HG03280 (cell line): Measurements from ENCODE around the gene NHP2.

Experiments used
- ATAC-seq: cut with Tn5 transposase; IDR thresholded peaks from one replicate; pipeline ENCODE4 v1.9.1; 2021; ENCODE audit warnings: mild to moderate bottlenecking, moderate library complexity; ENCODE audit not compliant: unreplicated experiment

Gene NHP2

DNA sequence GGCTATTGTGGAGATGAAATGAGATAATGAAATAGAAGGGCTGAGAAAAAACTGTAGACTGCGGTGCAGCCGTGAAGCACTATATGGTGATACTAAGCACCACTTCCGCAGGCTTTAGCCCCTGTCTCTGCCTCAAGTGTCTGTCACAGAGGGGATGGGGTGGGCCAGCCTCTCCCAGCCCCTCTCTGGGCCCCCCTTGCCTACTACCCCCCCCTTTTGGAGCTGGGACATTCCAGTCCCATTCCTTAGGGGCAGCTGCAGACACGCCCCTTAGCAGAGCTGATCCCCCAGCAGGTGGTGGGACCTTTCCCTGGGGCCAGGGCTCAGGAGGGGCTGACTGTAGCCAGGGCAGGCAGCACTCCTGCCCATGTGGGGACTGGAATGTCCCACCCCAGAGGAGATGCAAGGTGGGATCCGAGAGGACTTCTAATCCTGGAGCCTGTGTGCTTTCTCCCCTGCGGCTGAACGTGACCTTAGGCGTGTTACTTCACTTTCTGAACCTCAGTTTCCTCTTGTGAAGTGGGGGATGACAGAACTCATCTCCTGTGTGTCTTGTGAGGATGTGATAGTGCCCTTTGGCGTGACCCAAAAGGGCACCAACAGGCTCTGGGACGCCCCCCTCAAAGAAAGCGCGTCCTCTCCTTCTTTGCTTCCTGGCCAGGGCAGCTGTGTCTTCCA is 38.4 kb downstream of the NHP2 start:
- ATAC-seq, result no peak

DNA sequence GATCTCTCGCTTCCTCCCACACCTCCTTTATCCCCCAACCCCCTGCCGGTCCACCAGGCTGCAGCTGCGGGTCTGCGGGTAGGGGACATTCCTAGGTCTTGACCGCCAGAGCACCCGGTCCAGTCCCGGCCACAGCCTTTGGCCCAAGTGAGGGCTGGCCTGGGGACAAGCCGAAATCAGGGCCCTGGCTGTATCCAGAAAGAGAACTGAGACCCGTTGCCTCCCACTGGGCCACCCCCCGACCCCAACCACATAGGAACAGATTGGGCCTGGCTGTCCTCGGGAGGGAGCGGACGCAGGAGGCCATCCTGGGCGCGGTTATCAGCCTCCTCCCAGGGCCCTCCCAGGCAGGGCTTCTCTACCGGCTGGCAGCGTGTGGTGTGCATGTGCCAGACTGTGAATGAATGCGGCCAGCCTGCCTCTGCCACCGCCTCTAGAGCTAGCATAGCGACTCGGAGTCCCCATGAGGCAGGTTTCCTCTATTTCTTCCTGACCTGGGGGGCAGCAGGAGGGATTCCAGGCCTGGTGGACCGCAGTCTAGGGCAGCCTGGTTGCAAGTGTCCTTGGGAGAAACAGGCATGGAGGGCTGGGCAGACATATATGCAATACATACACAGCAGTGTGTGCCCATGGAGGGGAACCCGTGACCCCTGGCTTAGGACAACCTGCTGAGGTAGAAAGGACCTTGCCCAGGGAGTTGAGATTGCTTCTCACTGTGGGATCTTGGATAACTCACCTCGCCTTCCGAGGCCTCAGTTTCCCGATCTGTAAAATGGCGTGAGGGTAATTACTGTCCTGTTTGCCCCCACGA is 39.2 kb downstream of the NHP2 start:
- no peak for ATAC-seq

- peak; percentile 12 for ATAC-seq
These were observed 39.8 kb downstream of the NHP2 start for GRCh38 chr5:178113841-178114324.

GRCh38 chr5:178113141-178113787 is 40.4 kb downstream of the NHP2 start, which contains the start of gene N4BP3:
Gene N4BP3 (plus strand): TSS chr5:178113532. CDS start chr5:178119584, 6,052 bp downstream.
- peak; percentile 73 for ATAC-seq

DNA sequence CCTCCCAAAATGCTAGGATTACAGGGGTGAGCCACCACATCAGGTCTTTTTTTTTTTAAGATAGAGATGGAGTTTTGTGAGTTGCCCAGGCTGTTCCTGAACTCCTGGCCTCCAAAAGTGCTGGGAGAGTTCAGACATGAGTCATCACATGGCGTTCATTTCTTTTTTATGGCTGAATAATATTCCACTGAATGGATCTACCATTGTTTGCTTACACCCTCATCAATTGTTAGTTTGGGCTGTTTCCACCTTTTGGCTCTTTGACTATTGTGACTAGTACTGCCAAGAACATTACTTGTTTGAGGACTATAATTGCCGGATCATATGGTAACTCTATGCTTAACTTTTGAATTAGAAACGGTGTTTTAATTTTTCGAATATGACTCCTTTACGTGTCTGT is 41.1 kb downstream of the NHP2 start:
- ATAC-seq, result no peak

DNA sequence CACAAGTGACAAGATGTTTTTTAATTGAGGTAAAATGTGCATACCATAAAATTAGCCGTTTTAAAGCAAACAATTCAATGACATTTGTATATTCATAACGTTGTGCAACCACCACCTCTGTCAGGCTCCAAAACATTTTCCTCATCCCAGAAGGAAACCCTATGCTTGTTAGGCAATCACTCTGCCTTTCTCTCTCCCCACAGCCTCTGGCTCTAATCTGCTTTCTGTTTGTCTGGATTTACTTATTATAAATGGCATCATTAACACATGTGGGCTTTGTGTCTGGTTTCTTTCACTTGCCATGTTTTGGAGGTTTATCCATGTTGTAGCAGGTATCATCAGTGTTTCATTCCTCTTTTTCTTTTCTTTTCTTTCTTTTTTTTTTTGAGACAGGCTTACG is 41.8 kb downstream of the NHP2 start:
- no peak for ATAC-seq

DNA sequence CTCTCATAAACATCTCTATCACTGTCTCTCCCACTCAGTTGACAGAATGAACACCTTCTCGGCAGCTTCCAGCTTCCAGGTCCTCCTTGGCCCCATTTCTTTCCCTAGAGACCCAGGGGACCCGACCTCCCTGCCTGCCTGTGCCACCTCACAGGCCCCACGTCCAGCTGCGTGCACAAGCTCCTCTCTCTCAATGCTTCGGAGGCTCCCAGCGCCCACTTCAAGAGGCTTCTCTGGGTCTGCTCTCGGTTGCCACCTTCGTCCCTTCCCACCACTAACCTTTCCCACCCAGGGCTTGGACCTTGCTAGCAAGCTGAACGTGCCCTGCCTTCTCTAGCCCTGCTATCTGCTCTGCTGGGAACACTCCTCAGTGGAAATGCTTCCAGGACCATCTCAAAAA is 43.2 kb downstream of the NHP2 start:
- no peak for ATAC-seq

- ATAC-seq, result no peak
These were observed 44.7 kb downstream of the NHP2 start for GRCh38 chr5:178108966-178109365.

- ATAC-seq, result no peak
These were observed 45.2 kb downstream of the NHP2 start for GRCh38 chr5:178108446-178108845.

GRCh38 chr5:178107756-178108310 is 45.9 kb downstream of the NHP2 start:
- no peak for ATAC-seq

GRCh38 chr5:178106556-178107239 is 47.0 kb downstream of the NHP2 start:
- ATAC-seq, result no peak

- no peak for ATAC-seq
These were observed 47.6 kb downstream of the NHP2 start for GRCh38 chr5:178106086-178106485.

DNA sequence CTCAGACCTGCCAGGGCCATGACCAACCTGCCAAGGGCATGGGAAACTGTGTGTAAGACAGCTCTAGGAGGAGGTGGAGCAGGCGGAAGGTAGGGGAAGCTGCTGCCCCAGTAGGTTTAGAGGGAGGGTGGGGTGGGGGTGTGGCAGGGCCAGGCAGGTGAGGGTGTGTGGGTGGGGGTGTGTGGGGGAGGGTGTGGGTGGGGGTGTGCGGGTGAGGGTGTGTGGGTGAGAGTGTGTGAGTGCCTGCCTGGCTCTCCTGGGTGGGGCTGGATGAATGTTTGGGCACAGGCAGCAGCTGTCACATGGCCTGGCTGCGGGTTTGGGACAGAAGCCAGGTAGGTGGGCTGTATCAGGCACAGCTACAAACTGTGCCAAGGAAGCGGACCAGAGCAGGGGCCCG is 49.2 kb downstream of the NHP2 start:
- no peak for ATAC-seq

DNA sequence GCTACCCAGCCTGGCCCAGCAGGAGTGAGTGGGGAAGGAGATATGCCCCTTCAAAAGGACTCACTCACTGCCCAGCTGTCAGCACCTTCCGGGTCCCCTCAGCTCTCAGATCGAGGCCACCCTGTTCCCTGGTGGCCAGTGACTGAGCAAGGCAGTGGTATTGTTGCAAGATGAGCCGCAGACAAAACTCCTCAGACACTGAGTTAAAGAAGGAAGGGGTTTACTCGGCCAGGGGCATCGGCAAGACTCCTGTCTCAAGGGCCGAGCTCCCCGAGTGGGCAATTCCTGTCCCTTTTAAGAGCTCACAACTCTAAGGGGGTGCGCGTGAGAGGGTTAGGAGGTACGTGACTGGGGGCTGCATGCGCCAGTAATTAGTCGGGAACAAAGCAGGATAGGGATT is 50.1 kb downstream of the NHP2 start:
- ATAC-seq, result no peak
